SK-N-SH (cell line): ENCODE data around the gene SLC14A1. TPM values are rescaled to one million over a fixed set of nuclear protein-coding genes. Genes with fewer than 3 reads are reported as not detected.

Source experiments
- CTCF ChIA-PET: fragments of 300-600, 350-600 bp; formaldehyde crosslinking; extraction: SDS; loops from one replicate; lab custom pipeline; 2021; lab: Yijun Ruan, JAX
- POLR2A ChIA-PET: fragments of 350-600 bp; sonication (Branson Sonifier 250); formaldehyde crosslinking; extraction: SDS; loops from one replicate; lab custom pipeline; 2020; ENCODE audit warnings: antibody characterized with exemption, inconsistent platforms; lab: Yijun Ruan, JAX
- DNase-seq: peaks from one replicate; pipeline ENCODE4 v3.0.0; 2012
- H2AFZ ChIP-seq: fragments of 200-600 bp; sonication (generic); 2 replicates; pipeline ENCODE4 v1.8.1; 2016; ENCODE audit warnings: antibody characterized with exemption, mild to moderate bottlenecking, low read depth
- H3F3A ChIP-seq: fragments of 200-600 bp; sonication (generic); replicated peaks from 2 replicates; pipeline ENCODE3; 2016; ENCODE audit warnings: antibody characterized with exemption, mild to moderate bottlenecking; ENCODE audit not compliant: insufficient read depth
- H3K27ac ChIP-seq, 2 experiments: fragments of 200-500 bp in 1 of 2; fragments of 200-600 bp in 1 of 2; sonication (Bioruptor generic) in 1 of 2; sonication (generic), shearing (Covaris generic) in 1 of 2; 2 replicates each; pipeline versions ENCODE4 v1.5.1 to v1.6.1; 2014 to 2016; ENCODE audit warnings: low read depth in 2 of 2, inconsistent platforms in 1 of 2, low read length in 1 of 2, mild to moderate bottlenecking in 1 of 2, mixed read lengths in 1 of 2
- H3K27me3 ChIP-seq: fragments of 200-600 bp; sonication (generic), shearing (Covaris generic); 2 replicates; pipeline ENCODE4 v1.6.1; 2016; ENCODE audit warnings: mixed run types; ENCODE audit not compliant: insufficient read depth
- H3K36me3 ChIP-seq, 2 experiments: fragments of 200-500 bp in 1 of 2; fragments of 200-600 bp in 1 of 2; sonication (Bioruptor generic) in 1 of 2; sonication (generic) in 1 of 2; replicated peaks in 1 of 2; 2 replicates each; pipeline versions ENCODE3 to v1.5.1; 2014 to 2016; ENCODE audit warnings: low read length in 1 of 2, mild to moderate bottlenecking in 1 of 2; ENCODE audit not compliant: insufficient read depth in 2 of 2, control insufficient read depth in 1 of 2
- H3K4me1 ChIP-seq, 2 experiments: fragments of 200-500 bp in 1 of 2; fragments of 200-600 bp in 1 of 2; sonication (Bioruptor generic) in 1 of 2; sonication (generic), shearing (Covaris generic) in 1 of 2; 2 replicates each; pipeline versions ENCODE4 v1.5.1 to v1.6.1; 2014 to 2016; ENCODE audit warnings: low read depth in 1 of 2, low read length in 1 of 2, mixed run types in 1 of 2; ENCODE audit not compliant: insufficient read depth in 2 of 2, control insufficient read depth in 1 of 2
- H3K4me2 ChIP-seq: fragments of 200-600 bp; sonication (generic), shearing (Covaris generic); 2 replicates; pipeline ENCODE4 v1.6.1; 2017; ENCODE audit warnings: mixed run types
- H3K4me3 ChIP-seq, 2 experiments: fragments of 200-500 bp in 1 of 2; fragments of 200-600 bp in 1 of 2; sonication (Bioruptor generic) in 1 of 2; sonication (generic), shearing (Covaris generic) in 1 of 2; 2 replicates each; pipeline versions ENCODE4 v1.5.1 to v1.8.1; 2014 to 2016; ENCODE audit warnings: low read depth in 2 of 2, inconsistent platforms in 1 of 2, low read length in 1 of 2, mild to moderate bottlenecking in 1 of 2, mixed read lengths in 1 of 2, moderate library complexity in 1 of 2
- H3K79me2 ChIP-seq: fragments of 200-600 bp; sonication (generic); 2 replicates; pipeline ENCODE4 v1.8.1; 2017; ENCODE audit warnings: mild to moderate bottlenecking; ENCODE audit not compliant: insufficient read depth
- H3K9ac ChIP-seq: fragments of 200-600 bp; sonication (generic); 2 replicates; pipeline ENCODE4 v1.6.1; 2017; ENCODE audit warnings: mixed run types
- H3K9me2 ChIP-seq: fragments of 200-600 bp; sonication (generic); 2 replicates; pipeline ENCODE4 v1.6.1; 2017; ENCODE audit warnings: mixed run types
- H3K9me3 ChIP-seq: fragments of 200-600 bp; sonication (generic); 2 replicates; pipeline ENCODE4 v1.6.1; 2017; ENCODE audit warnings: mixed run types, mild to moderate bottlenecking, moderate library complexity
- H4K20me1 ChIP-seq: fragments of 200-600 bp; sonication (generic); 2 replicates; pipeline ENCODE4 v1.6.1; 2017; ENCODE audit warnings: mild to moderate bottlenecking, mixed run types; ENCODE audit not compliant: insufficient read depth
- CHD2 ChIP-seq: fragments of 150-350 bp; IDR thresholded peaks from 2 replicates; pipeline ENCODE4 v1.6.1; 2018; ENCODE audit warnings: low read length; ENCODE audit not compliant: partially characterized antibody
- ELF1 ChIP-seq: IDR thresholded peaks from 2 replicates; pipeline ENCODE4 v1.4.0; 2012
- EZH2phosphoT487 ChIP-seq: fragments of 200-600 bp; sonication (generic); IDR thresholded peaks from 2 replicates; pipeline ENCODE4 v1.6.1; 2017; ENCODE audit warnings: low read depth, mixed run types, mild to moderate bottlenecking, antibody characterized with exemption, moderate library complexity, borderline replicate concordance
- FOSL2 ChIP-seq: IDR thresholded peaks from 2 replicates; pipeline ENCODE4 v1.4.0; 2012; ENCODE audit warnings: low read depth, mild to moderate bottlenecking, moderate library complexity, borderline replicate concordance
- FOXJ3 ChIP-seq: sonication (generic); formaldehyde crosslinking; IDR thresholded peaks from 2 replicates; pipeline ENCODE4 v1.5.1; 2020; ENCODE audit warnings: mild to moderate bottlenecking, missing genetic modification reagents
- FOXM1 ChIP-seq: IDR thresholded peaks from 2 replicates; pipeline ENCODE4 v1.4.0; 2012; ENCODE audit warnings: low read depth, mild to moderate bottlenecking
- GABPA ChIP-seq: IDR thresholded peaks from 2 replicates; pipeline ENCODE4 v1.4.0; 2012; ENCODE audit warnings: low read depth, mild to moderate bottlenecking
- GATA2 ChIP-seq: sonication (generic); formaldehyde crosslinking; IDR thresholded peaks from 2 replicates; pipeline ENCODE4 v1.5.0; 2020; ENCODE audit warnings: mild to moderate bottlenecking, missing genetic modification reagents
- MAX ChIP-seq: IDR thresholded peaks from 2 replicates; pipeline ENCODE4 v1.4.0; 2012; ENCODE audit warnings: low read depth
- MEF2A ChIP-seq: IDR thresholded peaks from 2 replicates; pipeline ENCODE4 v1.4.0; 2012; ENCODE audit warnings: low read depth, borderline replicate concordance
- MXI1 ChIP-seq: IDR thresholded peaks from 2 replicates; pipeline ENCODE4 v1.6.1; 2012; ENCODE audit warnings: mild to moderate bottlenecking, low read depth, low read length, improper control_type of control experiment
- NRF1 ChIP-seq: IDR thresholded peaks from 2 replicates; pipeline ENCODE4 v1.6.1; 2012; ENCODE audit warnings: low read depth, mild to moderate bottlenecking, low read length
- REST ChIP-seq: IDR thresholded peaks from 2 replicates; pipeline ENCODE4 v1.6.1; 2012; ENCODE audit warnings: mild to moderate bottlenecking, low read depth, low read length, moderate library complexity
- RFX5 ChIP-seq: IDR thresholded peaks from 2 replicates; pipeline ENCODE4 v1.6.1; 2012; ENCODE audit warnings: mild to moderate bottlenecking, improper control_type of control experiment, low read length
- RXRA ChIP-seq: IDR thresholded peaks from 2 replicates; pipeline ENCODE4 v1.4.0; 2012; ENCODE audit warnings: low read depth, mild to moderate bottlenecking, borderline replicate concordance
- SMC3 ChIP-seq: IDR thresholded peaks from 2 replicates; pipeline ENCODE4 v1.6.1; 2012; ENCODE audit warnings: low read depth, low read length, improper control_type of control experiment
- TAF1 ChIP-seq: IDR thresholded peaks from 2 replicates; pipeline ENCODE4 v1.6.1; 2012; ENCODE audit warnings: low read depth, mild to moderate bottlenecking, low read length, moderate library complexity, borderline replicate concordance
- TCF12 ChIP-seq: IDR thresholded peaks from 2 replicates; pipeline ENCODE4 v1.4.0; 2012
- TEAD4 ChIP-seq: IDR thresholded peaks from 2 replicates; pipeline ENCODE4 v1.4.0; 2012; ENCODE audit warnings: mild to moderate bottlenecking, borderline replicate concordance; ENCODE audit not compliant: insufficient read depth
- USF2 ChIP-seq: fragments of 150-350 bp; IDR thresholded peaks from 2 replicates; pipeline ENCODE4 v1.6.1; 2017; ENCODE audit warnings: antibody characterized with exemption, low read length, low read depth, borderline replicate concordance
- WGBS: methylation state at CpG from one replicate; pipeline ENCODE4 v1.1.6; 2017; ENCODE audit warnings: low lambda C conversion rate; 5-methylcytosine and 5-hydroxymethylcytosine counted together
- polyA plus RNA-seq, 3 experiments: library from polyadenylated mRNA; depleted of rRNA; stranded (reverse); fragments of >200 nt; gene quantifications; 2 replicates each; pipeline ENCODE4 v1.2.3, GENCODE V29; 2012
- TF ChIP-seq, protein P1 (sequence below): IDR thresholded peaks from 2 replicates; pipeline ENCODE4; 2012
- TF ChIP-seq, protein P2 (sequence below): IDR thresholded peaks from 2 replicates; pipeline ENCODE4 v1.4.0; 2012; ENCODE audit warnings: low read depth, borderline replicate concordance

The SLC14A1 gene
- polyA plus RNA-seq, 1 of the 3 experiments (the other 2 are of a cell fraction): 2.4 TPM

- TF ChIP-seq, protein P1, sequence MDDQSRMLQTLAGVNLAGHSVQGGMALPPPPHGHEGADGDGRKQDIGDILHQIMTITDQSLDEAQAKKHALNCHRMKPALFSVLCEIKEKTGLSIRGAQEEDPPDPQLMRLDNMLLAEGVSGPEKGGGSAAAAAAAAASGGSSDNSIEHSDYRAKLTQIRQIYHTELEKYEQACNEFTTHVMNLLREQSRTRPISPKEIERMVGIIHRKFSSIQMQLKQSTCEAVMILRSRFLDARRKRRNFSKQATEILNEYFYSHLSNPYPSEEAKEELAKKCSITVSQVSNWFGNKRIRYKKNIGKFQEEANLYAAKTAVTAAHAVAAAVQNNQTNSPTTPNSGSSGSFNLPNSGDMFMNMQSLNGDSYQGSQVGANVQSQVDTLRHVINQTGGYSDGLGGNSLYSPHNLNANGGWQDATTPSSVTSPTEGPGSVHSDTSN: no peak
- TF ChIP-seq GABPA: no peak
- TF ChIP-seq NRF1: no peak
- TF ChIP-seq MEF2A: no peak
- no peak for TF ChIP-seq USF2
- TF ChIP-seq RFX5: no peak
- TF ChIP-seq FOSL2: no peak
- TF ChIP-seq MAX: no peak
- TF ChIP-seq SMC3: no peak
Measured at GRCh38 chr18:45715212-45715780, 8.7 kb upstream of the SLC14A1 start (continued).

GRCh38 chr18:45719106-45719505 lies 4.9 kb upstream of the SLC14A1 start:
- Histone ChIP-seq H3K79me2 (no peaks in the 10 kb centered on the region), H3F3A (peaks cover 4% of the 10 kb centered on the region), H3K9me2 (no peaks in the 10 kb centered on the region), H3K4me2 (no peak overlapping the region), H3K27ac (no peak overlapping the region), H3K36me3 (no peaks in the 10 kb centered on the region), H3K4me1 (peaks cover 0 to 4% of the 10 kb centered on the region in 2 experiments; a peak in 1 of 4 replicates), H3K4me3 (no peak overlapping the region), H3K9ac (no peak overlapping the region), H2AFZ (no peak overlapping the region), H3K9me3 (no peaks in the 10 kb centered on the region), H3K27me3 (no peaks in the 10 kb centered on the region), H4K20me1 (no peaks in the 10 kb centered on the region)
- DNase-seq: no peak
- WGBS: 81% methylated on average over 6 of the region's 7 CpGs
- ChIA-PET CTCF (interaction anchor here (1.3 to 7.9 kb wide), 2 partner anchors 35 to 162 kb away, joined by 3 to 73 read pairs; no protein-coding TSS in a partner anchor), POLR2A (no interaction called here)
- TF ChIP-seq FOXM1 (no peak), NRF1 (no peak), RXRA (no peak), GATA2 (CRISPR knock-in tag) (no peak), MXI1 (no peak), CHD2 (no peak), ELF1 (no peak), EZH2phosphoT487 (no peak), MAX (no peak), REST (no peak), SMC3 (no peak), TEAD4 (no peak), TAF1 (no peak), FOXJ3 (no peak), TCF12 (no peak)
- TF ChIP-seq, protein P2, sequence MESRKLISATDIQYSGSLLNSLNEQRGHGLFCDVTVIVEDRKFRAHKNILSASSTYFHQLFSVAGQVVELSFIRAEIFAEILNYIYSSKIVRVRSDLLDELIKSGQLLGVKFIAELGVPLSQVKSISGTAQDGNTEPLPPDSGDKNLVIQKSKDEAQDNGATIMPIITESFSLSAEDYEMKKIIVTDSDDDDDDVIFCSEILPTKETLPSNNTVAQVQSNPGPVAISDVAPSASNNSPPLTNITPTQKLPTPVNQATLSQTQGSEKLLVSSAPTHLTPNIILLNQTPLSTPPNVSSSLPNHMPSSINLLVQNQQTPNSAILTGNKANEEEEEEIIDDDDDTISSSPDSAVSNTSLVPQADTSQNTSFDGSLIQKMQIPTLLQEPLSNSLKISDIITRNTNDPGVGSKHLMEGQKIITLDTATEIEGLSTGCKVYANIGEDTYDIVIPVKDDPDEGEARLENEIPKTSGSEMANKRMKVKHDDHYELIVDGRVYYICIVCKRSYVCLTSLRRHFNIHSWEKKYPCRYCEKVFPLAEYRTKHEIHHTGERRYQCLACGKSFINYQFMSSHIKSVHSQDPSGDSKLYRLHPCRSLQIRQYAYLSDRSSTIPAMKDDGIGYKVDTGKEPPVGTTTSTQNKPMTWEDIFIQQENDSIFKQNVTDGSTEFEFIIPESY: no peak
- TF ChIP-seq, protein P1: no peak
